Activated CD4-positive, alpha-beta T cell treated with anti-CD3 and anti-CD28 coated beads for 36 hours (primary cell): ENCODE measurements around the gene NBEA. TPM values are rescaled to one million over a fixed set of nuclear protein-coding genes. Genes with fewer than 3 reads are reported as not detected.

Experiments used
- ATAC-seq: fragments of 200-7000 bp; cut with Tn5 transposase; one replicate; pipeline ENCODE4 v1.10.0; 2021; ENCODE audit warnings: mild to moderate bottlenecking, moderate library complexity
- CTCF ChIA-PET: fragments of 350-600 bp; sonication (Branson Sonifier 250); formaldehyde crosslinking; loops from one replicate; lab custom pipeline; 2021; ENCODE audit warnings: antibody characterized with exemption; lab: Charles Lee
- POLR2A ChIA-PET: fragments of 350-600 bp; sonication (Branson Sonifier 250); formaldehyde crosslinking; loops from one replicate; lab custom pipeline; 2021; ENCODE audit warnings: antibody characterized with exemption, inconsistent platforms; lab: Charles Lee
- DNase-seq: peaks from one replicate; pipeline ENCODE4 v3.0.0-alpha.2; 2020
- H3K27ac Mint-ChIP-seq: one replicate; pipeline ENCODE4 v1.8.0; 2021; ENCODE audit warnings: mixed read lengths
- H3K27me3 Mint-ChIP-seq: one replicate; pipeline ENCODE4 v1.8.0; 2021; ENCODE audit warnings: mixed read lengths
- H3K36me3 Mint-ChIP-seq: one replicate; pipeline ENCODE4 v1.8.0; 2021; ENCODE audit warnings: low read depth, mixed read lengths
- H3K4me1 Mint-ChIP-seq: one replicate; pipeline ENCODE4 v1.8.0; 2021; ENCODE audit warnings: mixed read lengths
- H3K4me3 Mint-ChIP-seq: one replicate; pipeline ENCODE4 v1.8.0; 2021; ENCODE audit warnings: mild to moderate bottlenecking, moderate library complexity, mixed read lengths
- H3K9me3 Mint-ChIP-seq: one replicate; pipeline ENCODE4 v1.8.0; 2021; ENCODE audit warnings: low read depth, mixed read lengths
- intact Hi-C, 2 experiments: fragments of 100-400 bp; cut with DNase I in 1 of 2; cut with micrococcal nuclease in 1 of 2; formaldehyde crosslinking; loops; one replicate each; pipeline versions ENCODE4 v1.14.2 to v1.15.1; 2022 to 2024; cut with DNase I, micrococcal nuclease
- total RNA-seq, 2 experiments: library from RNA; stranded (reverse); gene quantifications; one replicate each; pipeline ENCODE4 v1.2.3, GENCODE V29; 2021

NBEA gene
- total RNA-seq, 2 experiments from 2014 or later = 0.39 to 0.44 TPM

- Mint-ChIP-seq H3K27me3 (no peaks in the 10 kb centered on the region), H3K27ac (no peak overlapping the region), H3K36me3 (no peaks in the 10 kb centered on the region), H3K9me3 (no peaks in the 10 kb centered on the region), H3K4me3 (no peak overlapping the region), H3K4me1 (no peaks in the 10 kb centered on the region)
- ATAC-seq (no peak), DNase-seq (no peak)
- ChIA-PET CTCF (no interaction called here), POLR2A (no interaction called here)
- intact Hi-C loops = no loop called here
Observed at GRCh38 chr13:35561540-35561939, 619.5 kb downstream of the NBEA start.

- ATAC-seq (no peak), DNase-seq (no peak)
- no peaks in the 10 kb centered on the region for H3K9me3 Mint-ChIP-seq
- H3K4me1 Mint-ChIP-seq = no peaks in the 10 kb centered on the region
- H3K27ac Mint-ChIP-seq = no peak overlapping the region
- CTCF ChIA-PET = no interaction called here
- POLR2A ChIA-PET = no interaction called here
- no peaks in the 10 kb centered on the region for H3K27me3 Mint-ChIP-seq
- intact Hi-C loops = no loop called here
- H3K4me3 Mint-ChIP-seq = no peak overlapping the region
- H3K36me3 Mint-ChIP-seq = no peaks in the 10 kb centered on the region
Observed at GRCh38 chr13:35565273-35565672, 623.2 kb downstream of the NBEA start.

GRCh38 chr13:35566340-35566739 is 624.3 kb downstream of the NBEA start:
- DNase-seq = no peak
- intact Hi-C loops = no loop called here
- Mint-ChIP-seq H3K27ac (no peak overlapping the region), H3K9me3 (no peaks in the 10 kb centered on the region), H3K36me3 (no peaks in the 10 kb centered on the region), H3K4me3 (no peak overlapping the region), H3K4me1 (no peaks in the 10 kb centered on the region), H3K27me3 (no peaks in the 10 kb centered on the region)
- ChIA-PET POLR2A (no interaction called here), CTCF (no interaction called here)
- ATAC-seq = no peak

GRCh38 chr13:35567406-35567980 is 625.4 kb downstream of the NBEA start:
- intact Hi-C loops = no loop called here
- Mint-ChIP-seq H3K4me1 (no peaks in the 10 kb centered on the region), H3K36me3 (no peaks in the 10 kb centered on the region), H3K27me3 (no peaks in the 10 kb centered on the region), H3K27ac (no peak overlapping the region), H3K4me3 (no peak overlapping the region), H3K9me3 (no peaks in the 10 kb centered on the region)
- no peak for DNase-seq
- CTCF ChIA-PET = no interaction called here
- POLR2A ChIA-PET = no interaction called here
- ATAC-seq = no peak

GRCh38 chr13:35573639-35574038 is 631.6 kb downstream of the NBEA start:
- no peaks in the 10 kb centered on the region for H3K36me3 Mint-ChIP-seq
- H3K4me1 Mint-ChIP-seq = no peaks in the 10 kb centered on the region
- H3K9me3 Mint-ChIP-seq = no peaks in the 10 kb centered on the region
- POLR2A ChIA-PET = no interaction called here
- CTCF ChIA-PET = no interaction called here
- H3K27ac Mint-ChIP-seq = no peak overlapping the region
- DNase-seq (no peak), ATAC-seq (no peak)
- no peak overlapping the region for H3K4me3 Mint-ChIP-seq
- intact Hi-C loops = no loop called here
- H3K27me3 Mint-ChIP-seq = no peaks in the 10 kb centered on the region

- ChIA-PET CTCF (no interaction called here), POLR2A (no interaction called here)
- Mint-ChIP-seq H3K27me3 (no peaks in the 10 kb centered on the region), H3K4me3 (no peak overlapping the region), H3K4me1 (no peaks in the 10 kb centered on the region), H3K36me3 (no peaks in the 10 kb centered on the region), H3K27ac (no peak overlapping the region), H3K9me3 (no peaks in the 10 kb centered on the region)
- no peak for DNase-seq
- intact Hi-C loops = no loop called here
- no peak for ATAC-seq
Observed at GRCh38 chr13:35592457-35592856, 650.4 kb downstream of the NBEA start.

- Mint-ChIP-seq H3K4me1 (no peaks in the 10 kb centered on the region), H3K27ac (no peak overlapping the region), H3K27me3 (no peaks in the 10 kb centered on the region), H3K9me3 (no peaks in the 10 kb centered on the region), H3K4me3 (no peak overlapping the region), H3K36me3 (no peaks in the 10 kb centered on the region)
- POLR2A ChIA-PET = no interaction called here
- CTCF ChIA-PET = no interaction called here
- no peak for ATAC-seq
- no peak for DNase-seq
- intact Hi-C loops = no loop called here
Observed at GRCh38 chr13:35593651-35594050, 651.6 kb downstream of the NBEA start.

- no peak overlapping the region for H3K4me3 Mint-ChIP-seq
- POLR2A ChIA-PET = no interaction called here
- no peak overlapping the region for H3K27ac Mint-ChIP-seq
- no peaks in the 10 kb centered on the region for H3K4me1 Mint-ChIP-seq
- no peaks in the 10 kb centered on the region for H3K36me3 Mint-ChIP-seq
- no peaks in the 10 kb centered on the region for H3K9me3 Mint-ChIP-seq
- DNase-seq (no peak), ATAC-seq (no peak)
- H3K27me3 Mint-ChIP-seq = no peaks in the 10 kb centered on the region
- intact Hi-C loops = no loop called here
- CTCF ChIA-PET = no interaction called here
Observed at GRCh38 chr13:35594096-35594495, 652.0 kb downstream of the NBEA start.

GRCh38 chr13:35595181-35595580 is 653.1 kb downstream of the NBEA start:
- Mint-ChIP-seq H3K9me3 (no peaks in the 10 kb centered on the region), H3K27me3 (no peaks in the 10 kb centered on the region), H3K4me1 (no peaks in the 10 kb centered on the region), H3K36me3 (no peaks in the 10 kb centered on the region), H3K27ac (no peak overlapping the region), H3K4me3 (no peak overlapping the region)
- POLR2A ChIA-PET = no interaction called here
- ATAC-seq = no peak
- DNase-seq = no peak
- intact Hi-C loops = no loop called here
- CTCF ChIA-PET = no interaction called here

- CTCF ChIA-PET = interaction anchor here (1.5 kb wide), 1 partner anchor 9 kb away, joined by 6 read pairs; no protein-coding TSS in a partner anchor
- POLR2A ChIA-PET = no interaction called here
- DNase-seq = no peak
- Mint-ChIP-seq H3K4me3 (no peak overlapping the region), H3K27me3 (no peaks in the 10 kb centered on the region), H3K36me3 (no peaks in the 10 kb centered on the region), H3K9me3 (no peaks in the 10 kb centered on the region), H3K27ac (no peak overlapping the region), H3K4me1 (no peaks in the 10 kb centered on the region)
- no peak for ATAC-seq
- intact Hi-C loops = no loop called here
Observed at GRCh38 chr13:35596321-35597030, 654.4 kb downstream of the NBEA start.

- intact Hi-C loops = no loop called here
- ChIA-PET CTCF (no interaction called here), POLR2A (no interaction called here)
- Mint-ChIP-seq H3K4me3 (no peak overlapping the region), H3K9me3 (no peaks in the 10 kb centered on the region), H3K27ac (no peak overlapping the region), H3K36me3 (no peaks in the 10 kb centered on the region), H3K4me1 (no peaks in the 10 kb centered on the region), H3K27me3 (no peaks in the 10 kb centered on the region)
- no peak for ATAC-seq
- no peak for DNase-seq
Observed at GRCh38 chr13:35597451-35597850, 655.4 kb downstream of the NBEA start.

- Mint-ChIP-seq H3K27me3 (no peaks in the 10 kb centered on the region), H3K4me1 (no peaks in the 10 kb centered on the region), H3K36me3 (no peaks in the 10 kb centered on the region), H3K27ac (no peak overlapping the region), H3K4me3 (no peak overlapping the region), H3K9me3 (no peaks in the 10 kb centered on the region)
- no peak for ATAC-seq
- intact Hi-C loops = no loop called here
- ChIA-PET CTCF (no interaction called here), POLR2A (no interaction called here)
- DNase-seq = no peak
Observed at GRCh38 chr13:35598233-35598632, 656.2 kb downstream of the NBEA start.
